Keratinocyte (primary cell): Measurements from ENCODE around the gene TUBGCP3. TPM values are rescaled to one million over a fixed set of nuclear protein-coding genes. Genes with fewer than 3 reads are reported as not detected.

Experiments used
- DNase-seq: peaks from one replicate; pipeline ENCODE4 v3.0.0-alpha.2; 2011; ENCODE audit warnings: low read depth, missing footprints, low spot score
- FAIRE-seq: peaks from 2 replicates; lab custom pipeline; 2011; peaks lifted over from hg19 to GRCh38; lab: Jason Lieb, UNC
- H2AFZ ChIP-seq: 2 replicates; pipeline ENCODE4 v1.6.0; 2012; ENCODE audit warnings: low read length, control low read depth, inconsistent platforms; ENCODE audit not compliant: control insufficient read depth
- H3K27ac ChIP-seq: 2 replicates; pipeline ENCODE4 v1.5.1; 2011; ENCODE audit warnings: low read length; ENCODE audit not compliant: control insufficient read depth, insufficient read depth
- H3K27me3 ChIP-seq: 3 replicates; pipeline ENCODE4 v1.6.0; 2011; ENCODE audit warnings: low read length; ENCODE audit not compliant: control insufficient read depth, insufficient read depth; ENCODE audit errors: extremely low read depth
- H3K36me3 ChIP-seq, 2 experiments: 2 replicates in 1 of 2; 3 replicates in 1 of 2; pipeline ENCODE4 v1.5.1; 2011; ENCODE audit warnings: low read length in 2 of 2, mild to moderate bottlenecking in 1 of 2; ENCODE audit not compliant: control insufficient read depth in 2 of 2, insufficient read depth in 2 of 2; ENCODE audit errors: extremely low read depth in 1 of 2
- H3K4me1 ChIP-seq: 3 replicates; pipeline ENCODE4 v1.5.1; 2011; ENCODE audit warnings: low read length; ENCODE audit not compliant: control insufficient read depth, insufficient read depth; ENCODE audit errors: extremely low read depth
- H3K4me2 ChIP-seq: 3 replicates; pipeline ENCODE4 v1.6.0; 2011; ENCODE audit warnings: low read depth, low read length; ENCODE audit not compliant: control insufficient read depth, insufficient read depth; ENCODE audit errors: extremely low read depth
- H3K4me3 ChIP-seq, 3 experiments: fragments of 200-600 bp in 1 of 3; sonication (generic) in 1 of 3; 2 replicates in 2 of 3; 3 replicates in 1 of 3; pipeline ENCODE4 v1.5.1; 2011 to 2016; ENCODE audit warnings: low read length in 3 of 3, mild to moderate bottlenecking in 3 of 3, control low read depth in 2 of 3, inconsistent platforms in 1 of 3, low read depth in 1 of 3, mixed read lengths in 1 of 3, mixed run types in 1 of 3, moderate library complexity in 1 of 3; ENCODE audit not compliant: control insufficient read depth in 2 of 3, insufficient read depth in 2 of 3; ENCODE audit errors: extremely low read depth in 1 of 3
- H3K79me2 ChIP-seq: 2 replicates; pipeline ENCODE4 v1.6.0; 2012; ENCODE audit warnings: low read length; ENCODE audit not compliant: control insufficient read depth, insufficient read depth
- H3K9ac ChIP-seq: 3 replicates; pipeline ENCODE4 v1.6.0; 2011; ENCODE audit warnings: low read length; ENCODE audit not compliant: control insufficient read depth, insufficient read depth; ENCODE audit errors: extremely low read depth
- H3K9me1 ChIP-seq: 3 replicates; pipeline ENCODE4 v1.6.0; 2011; ENCODE audit warnings: low read length; ENCODE audit not compliant: control insufficient read depth, insufficient read depth; ENCODE audit errors: extremely low read depth
- H3K9me3 ChIP-seq: 2 replicates; pipeline ENCODE4 v1.5.1; 2012; ENCODE audit warnings: low read depth, low read length; ENCODE audit not compliant: control insufficient read depth
- H4K20me1 ChIP-seq: 3 replicates; pipeline ENCODE4 v1.6.0; 2011; ENCODE audit warnings: low read length; ENCODE audit not compliant: control insufficient read depth, insufficient read depth; ENCODE audit errors: extremely low read depth
- CTCF ChIP-seq, 3 experiments: IDR thresholded peaks in 1 of 3; conservative IDR thresholded peaks in 1 of 3; optimal IDR thresholded peaks in 1 of 3; 2 replicates in 2 of 3; 3 replicates in 1 of 3; pipeline versions ENCODE3 to v1.5.1; 2011; ENCODE audit warnings: low read length in 3 of 3, mild to moderate bottlenecking in 3 of 3, moderate library complexity in 2 of 3, control low read depth in 1 of 3, inconsistent platforms in 1 of 3; ENCODE audit not compliant: insufficient read depth in 2 of 3; ENCODE audit errors: extremely low read depth in 1 of 3
- EZH2 ChIP-seq: IDR thresholded peaks from one replicate; pipeline ENCODE4 v1.6.1; 2012; ENCODE audit warnings: inconsistent platforms, mild to moderate bottlenecking, low read length, moderate library complexity
- dilution Hi-C: fragments of 300-500 bp; cut with MboI; formaldehyde crosslinking; loops from one replicate; pipeline ENCODE4 v1.7.0; 2020; ENCODE audit warnings: low sequenced_read_pairs; ENCODE audit not compliant: extremely low pct_ligation_motif_present
- polyA plus RNA-seq, 5 experiments: library from polyadenylated mRNA; depleted of rRNA in 3 of 5; stranded (reverse) in 3 of 5; stranded (forward) in 1 of 5; unstranded in 1 of 5; fragments of >200 nt; gene quantifications; 1 replicate in 1 of 5; 2 replicates in 3 of 5; 3 replicates in 1 of 5; pipeline versions ENCODE4 v1.2.1 to v1.2.3, GENCODE V29; 2011 to 2012; ENCODE audit warnings: missing spikeins in 2 of 5, low read depth in 1 of 5, low replicate concordance in 1 of 5

Gene TUBGCP3
- polyA plus RNA-seq, 1 donor (not counting 4 experiments of a cell fraction or from before 2014, with no cell fraction given) = 14.0 TPM

- FAIRE-seq = no peak
- Histone ChIP-seq H4K20me1 (peaks cover 11% of the 10 kb centered on the region), H3K9me3 (no peaks in the 10 kb centered on the region), H3K9me1 (peaks cover 3% of the 10 kb centered on the region), H3K36me3 (no peaks in the 10 kb centered on the region), H3K27me3 (no peaks in the 10 kb centered on the region), H3K9ac (no peak overlapping the region), H2AFZ (no peak overlapping the region), H3K4me1 (no peaks in the 10 kb centered on the region), H3K4me3 (no peak overlapping the region), H3K27ac (no peak overlapping the region), H3K4me2 (no peak overlapping the region), H3K79me2 (peaks cover 91% of the 10 kb centered on the region)
- dilution Hi-C loops = no loop called here
- no peak for TF ChIP-seq EZH2
- TF ChIP-seq CTCF (optimal IDR thresholded peaks at IDR 0.05 in 1 of 3, IDR thresholded peaks at IDR 0.05 in 1 of 3, conservative IDR thresholded peaks at IDR 0.05 in 1 of 3; ENCODE audit: extremely low read depth in 1 of 3, insufficient read depth in 2 of 3, low read length in 3 of 3) = no peak
- DNase-seq = no peak
These were observed 12.9 kb downstream of the TUBGCP3 start for GRCh38 chr13:112574834-112575613.

- dilution Hi-C loops = no loop called here
- Histone ChIP-seq H3K36me3 (no peaks in the 10 kb centered on the region), H3K4me1 (no peaks in the 10 kb centered on the region), H3K27ac (no peak overlapping the region), H4K20me1 (peaks cover 14% of the 10 kb centered on the region), H3K4me2 (no peak overlapping the region), H3K4me3 (no peak overlapping the region), H2AFZ (no peak overlapping the region), H3K27me3 (no peaks in the 10 kb centered on the region), H3K79me2 (peaks cover 91% of the 10 kb centered on the region), H3K9me1 (peaks cover 3% of the 10 kb centered on the region), H3K9me3 (no peaks in the 10 kb centered on the region), H3K9ac (no peak overlapping the region)
- FAIRE-seq = no peak
- no peak for DNase-seq
- no peak for TF ChIP-seq CTCF (optimal IDR thresholded peaks at IDR 0.05 in 1 of 3, IDR thresholded peaks at IDR 0.05 in 1 of 3, conservative IDR thresholded peaks at IDR 0.05 in 1 of 3; ENCODE audit: extremely low read depth in 1 of 3, insufficient read depth in 2 of 3, low read length in 3 of 3)
- TF ChIP-seq EZH2 = no peak
These were observed 13.5 kb downstream of the TUBGCP3 start for GRCh38 chr13:112574416-112574815.
